ENCODE data around the gene C19orf73. TPM values are rescaled to one million over a fixed set of nuclear protein-coding genes. Genes with fewer than 3 reads are reported as not detected.
"Not testable (repeated sequence)": the region's sequence is repeated elsewhere in the genome, so short reads cannot be mapped to it uniquely, and the experiment has no call there.

Gene C19orf73
- total and polyA plus RNA-seq, 4 donors: 0.56 to 2.1 (median 1.7) TPM

- TF ChIP-seq SP1 (IDR thresholded peaks at IDR 0.05): no peak
These were observed 38.6 kb downstream of the C19orf73 start (continued) for GRCh38 chr19:49080392-49080791.

- 12% methylated on average over 9 of the region's 9 CpGs for WGBS
- H3K27ac ChIP-seq (ENCODE audit: low read depth in 1 of 2, low read length in 2 of 2); H3K27me3 ChIP-seq (ENCODE audit: control insufficient read depth in 4 of 4, insufficient read depth in 4 of 4, low read length in 3 of 4); H3K4me1 ChIP-seq (ENCODE audit: control insufficient read depth in 4 of 4, insufficient read depth in 4 of 4, low read length in 3 of 4); H3K36me3 ChIP-seq (ENCODE audit: control insufficient read depth in 4 of 4, insufficient read depth in 3 of 4, low read depth in 1 of 4, low read length in 3 of 4); DNase-seq (ENCODE audit: low spot score); H3K9me3 ChIP-seq (ENCODE audit: control insufficient read depth in 4 of 4, low read length in 3 of 4); H3K9ac ChIP-seq (ENCODE audit: low read depth in 1 of 2, low read length in 2 of 2); H3K4me3 ChIP-seq (ENCODE audit: low read depth in 1 of 3, low read length in 3 of 3): not testable (repeated sequence)
- TF ChIP-seq CTCF (IDR thresholded peaks at IDR 0.05; ENCODE audit: low read depth, low read length, missing input control) (peak; percentile 61), HNF4A (conservative IDR thresholded peaks at IDR 0.05) (peak; percentile 60 to 72), RAD21 (IDR thresholded peaks at IDR 0.05) (peak; percentile 79 to 82)
These were observed 44.1 kb downstream of the C19orf73 start for GRCh38 chr19:49074869-49075268.

GRCh38 chr19:49073514-49074378 lies 45.2 kb downstream of the C19orf73 start:
- 59% methylated on average over 23 of the region's 23 CpGs for WGBS

More at GRCh38 chr19:49073514-49074378, 45.2 kb downstream of the C19orf73 start:
- TF ChIP-seq NR2F2 (IDR thresholded peaks at IDR 0.05) (no peak), EGR1 (IDR thresholded peaks at IDR 0.05; ENCODE audit: low read depth in 2 of 2) (no peak), REST (IDR thresholded peaks at IDR 0.05) (no peak), RXRA (IDR thresholded peaks at IDR 0.05) (no peak), GABPA (IDR thresholded peaks at IDR 0.05 in 1 of 2, conservative IDR thresholded peaks at IDR 0.05 in 1 of 2) (no peak), CTCF (IDR thresholded peaks at IDR 0.05; ENCODE audit: low read depth, low read length, missing input control) (peak; percentile 12)
- DNase-seq (ENCODE audit: low spot score): no peak
- Histone ChIP-seq H3K27ac (ENCODE audit: low read depth in 1 of 2, low read length in 2 of 2) (no peak overlapping the region), H3K27me3 (ENCODE audit: control insufficient read depth in 4 of 4, insufficient read depth in 4 of 4, low read length in 3 of 4) (peaks cover 3 to 8% (median 3%) of the 10 kb centered on the region in 4 donors), H3K4me1 (ENCODE audit: control insufficient read depth in 4 of 4, insufficient read depth in 4 of 4, low read length in 3 of 4) (peaks cover 0 to 4% (median 1%) of the 10 kb centered on the region in 4 donors), H3K9me3 (ENCODE audit: control insufficient read depth in 4 of 4, low read length in 3 of 4) (no peaks in the 10 kb centered on the region), H3K36me3 (ENCODE audit: control insufficient read depth in 4 of 4, insufficient read depth in 3 of 4, low read depth in 1 of 4, low read length in 3 of 4) (no peaks in the 10 kb centered on the region), H3K4me3 (ENCODE audit: low read depth in 1 of 3, low read length in 3 of 3) (no peak overlapping the region), H3K9ac (ENCODE audit: low read depth in 1 of 2, low read length in 2 of 2) (no peak overlapping the region)
